ENCODE data around the gene VSTM2B. TPM values are rescaled to one million over a fixed set of nuclear protein-coding genes. Genes with fewer than 3 reads are reported as not detected.

Gene VSTM2B
- total and polyA plus RNA-seq, 2 donors from 2014 or later: not detected

- H3K4me1 ChIP-seq (ENCODE audit: control insufficient read depth in 2 of 3, insufficient read depth in 2 of 3, low read depth in 1 of 3, low read length in 3 of 3): no peaks in the 10 kb centered on the region
- FAIRE-seq: no peak
Observed at GRCh38 chr19:29528350-29528945, 2.7 kb downstream of the VSTM2B start.

GRCh38 chr19:29528946-29529645, 3.3 kb downstream of the VSTM2B start:
- no peaks in the 10 kb centered on the region for H3K36me3 ChIP-seq (ENCODE audit: control insufficient read depth in 2 of 3, insufficient read depth in 3 of 3, low read length in 3 of 3)
- H3K9ac ChIP-seq (ENCODE audit: low read length in 3 of 3): no peak overlapping the region
- peak in 4 of 5 donors; percentile 25 to 68 (median 26) for DNase-seq
- H3K4me1 ChIP-seq (ENCODE audit: control insufficient read depth in 2 of 3, insufficient read depth in 2 of 3, low read depth in 1 of 3, low read length in 3 of 3): no peaks in the 10 kb centered on the region
- no peak for FAIRE-seq
- H3K27ac ChIP-seq (ENCODE audit: low read depth in 2 of 2, low read length in 2 of 2): no peak overlapping the region
- H3K4me3 ChIP-seq (ENCODE audit: low read length in 3 of 3): no peak overlapping the region
- intact Hi-C loops (cut with DNase I): no loop called here
- TF ChIP-seq CTCF (IDR thresholded peaks at IDR 0.05; ENCODE audit: borderline replicate concordance, extremely low read depth, insufficient read depth): no peak
- H3K27me3 ChIP-seq (ENCODE audit: control insufficient read depth, insufficient read depth, low read length): peaks cover 28% of the 10 kb centered on the region
- no peaks in the 10 kb centered on the region for H3K9me3 ChIP-seq (ENCODE audit: control insufficient read depth in 2 of 3, insufficient read depth in 1 of 3, low read length in 3 of 3)

More at GRCh38 chr19:29528350-29528945, 2.7 kb downstream of the VSTM2B start:
- no peaks in the 10 kb centered on the region for H3K36me3 ChIP-seq (ENCODE audit: control insufficient read depth in 2 of 3, insufficient read depth in 3 of 3, low read length in 3 of 3)
- H3K9ac ChIP-seq (ENCODE audit: low read length in 3 of 3): no peak overlapping the region
- peaks cover 34% of the 10 kb centered on the region for H3K27me3 ChIP-seq (ENCODE audit: control insufficient read depth, insufficient read depth, low read length)
- intact Hi-C loops (cut with DNase I): no loop called here
- no peaks in the 10 kb centered on the region for H3K9me3 ChIP-seq (ENCODE audit: control insufficient read depth in 2 of 3, insufficient read depth in 1 of 3, low read length in 3 of 3)
- DNase-seq: peak; percentile 83 to 91 (median 89)
- no peak overlapping the region for H3K4me3 ChIP-seq (ENCODE audit: low read length in 3 of 3)
- no peak overlapping the region for H3K27ac ChIP-seq (ENCODE audit: low read depth in 2 of 2, low read length in 2 of 2)
- peak; percentile 32 for TF ChIP-seq CTCF (IDR thresholded peaks at IDR 0.05; ENCODE audit: borderline replicate concordance, extremely low read depth, insufficient read depth)

DNA sequence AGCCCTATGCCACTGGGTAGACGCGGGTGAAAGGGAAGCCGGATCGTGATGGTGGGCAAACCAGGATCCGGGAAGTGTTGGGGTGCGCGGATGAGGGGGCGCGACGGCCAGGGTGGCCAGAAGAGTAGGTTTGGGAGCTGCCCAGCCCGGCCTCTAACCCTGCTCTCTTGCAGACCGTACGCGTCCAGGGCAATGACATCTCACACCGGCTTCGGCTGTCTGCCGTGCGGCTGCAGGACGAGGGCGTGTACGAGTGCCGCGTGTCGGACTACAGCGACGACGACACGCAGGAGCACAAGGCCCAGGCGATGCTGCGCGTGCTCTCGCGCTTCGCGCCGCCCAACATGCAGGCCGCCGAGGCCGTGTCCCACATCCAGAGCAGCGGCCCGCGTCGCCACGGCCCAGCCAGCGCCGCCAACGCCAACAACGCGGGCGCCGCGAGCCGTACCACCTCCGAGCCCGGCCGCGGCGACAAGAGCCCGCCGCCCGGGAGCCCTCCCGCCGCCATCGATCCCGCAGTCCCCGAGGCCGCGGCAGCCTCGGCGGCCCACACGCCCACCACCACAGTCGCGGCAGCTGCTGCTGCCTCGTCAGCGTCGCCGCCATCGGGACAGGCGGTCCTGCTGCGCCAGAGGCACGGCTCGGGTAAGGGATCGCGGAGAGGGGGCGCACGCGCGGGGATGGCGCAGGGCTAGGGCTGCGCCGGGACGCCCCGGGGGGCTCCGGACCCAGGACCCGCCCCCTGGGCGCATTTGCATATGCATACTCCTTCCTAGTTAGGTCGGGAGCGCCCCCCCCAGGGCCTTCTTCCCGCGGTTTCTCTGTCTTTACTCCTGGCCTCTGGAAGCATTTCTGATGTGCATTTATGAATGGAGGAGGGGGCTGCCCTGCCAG, 4.1 kb downstream of the VSTM2B start:
- intact Hi-C loops (cut with DNase I): no loop called here
- DNase-seq: peak in 4 of 5 donors; percentile 23 to 68 (median 42)
- Histone ChIP-seq H3K4me3 (ENCODE audit: low read length in 3 of 3) (no peak overlapping the region), H3K9ac (ENCODE audit: low read length in 3 of 3) (no peak overlapping the region), H3K27me3 (ENCODE audit: control insufficient read depth, insufficient read depth, low read length) (peaks cover 26% of the 10 kb centered on the region), H3K9me3 (ENCODE audit: control insufficient read depth in 2 of 3, insufficient read depth in 1 of 3, low read length in 3 of 3) (no peaks in the 10 kb centered on the region), H3K4me1 (ENCODE audit: control insufficient read depth in 2 of 3, insufficient read depth in 2 of 3, low read depth in 1 of 3, low read length in 3 of 3) (no peaks in the 10 kb centered on the region), H3K27ac (ENCODE audit: low read depth in 2 of 2, low read length in 2 of 2) (no peak overlapping the region), H3K36me3 (ENCODE audit: control insufficient read depth in 2 of 3, insufficient read depth in 3 of 3, low read length in 3 of 3) (no peaks in the 10 kb centered on the region)
- FAIRE-seq: no peak
- no peak for TF ChIP-seq CTCF (IDR thresholded peaks at IDR 0.05; ENCODE audit: borderline replicate concordance, extremely low read depth, insufficient read depth)
